ENCODE measurements around the gene ELAVL2.

DNA sequence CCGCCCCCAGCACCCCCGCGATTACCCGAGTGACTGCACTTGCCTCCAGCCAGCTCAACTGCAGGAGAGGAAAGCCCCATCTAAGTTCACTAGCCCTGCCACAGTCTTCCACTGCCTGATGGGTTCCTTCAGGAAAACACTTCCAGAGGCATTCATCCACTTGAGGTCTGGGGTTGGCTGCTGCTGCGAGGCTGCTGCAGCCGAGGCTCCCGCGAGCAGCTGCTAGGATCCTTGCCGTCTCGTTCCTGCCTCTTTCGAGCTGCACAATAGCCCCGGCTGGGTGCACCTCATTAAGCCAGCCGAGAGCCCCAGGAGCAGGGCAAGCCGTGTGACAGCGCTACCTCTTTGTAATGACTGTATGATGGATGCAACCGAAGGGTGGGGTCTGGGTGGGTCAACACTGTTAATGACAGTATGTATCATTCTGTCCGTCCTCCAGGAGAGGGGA, 24.2 kb upstream of the ELAVL2 start:
- TF ChIP-seq, protein P1, sequence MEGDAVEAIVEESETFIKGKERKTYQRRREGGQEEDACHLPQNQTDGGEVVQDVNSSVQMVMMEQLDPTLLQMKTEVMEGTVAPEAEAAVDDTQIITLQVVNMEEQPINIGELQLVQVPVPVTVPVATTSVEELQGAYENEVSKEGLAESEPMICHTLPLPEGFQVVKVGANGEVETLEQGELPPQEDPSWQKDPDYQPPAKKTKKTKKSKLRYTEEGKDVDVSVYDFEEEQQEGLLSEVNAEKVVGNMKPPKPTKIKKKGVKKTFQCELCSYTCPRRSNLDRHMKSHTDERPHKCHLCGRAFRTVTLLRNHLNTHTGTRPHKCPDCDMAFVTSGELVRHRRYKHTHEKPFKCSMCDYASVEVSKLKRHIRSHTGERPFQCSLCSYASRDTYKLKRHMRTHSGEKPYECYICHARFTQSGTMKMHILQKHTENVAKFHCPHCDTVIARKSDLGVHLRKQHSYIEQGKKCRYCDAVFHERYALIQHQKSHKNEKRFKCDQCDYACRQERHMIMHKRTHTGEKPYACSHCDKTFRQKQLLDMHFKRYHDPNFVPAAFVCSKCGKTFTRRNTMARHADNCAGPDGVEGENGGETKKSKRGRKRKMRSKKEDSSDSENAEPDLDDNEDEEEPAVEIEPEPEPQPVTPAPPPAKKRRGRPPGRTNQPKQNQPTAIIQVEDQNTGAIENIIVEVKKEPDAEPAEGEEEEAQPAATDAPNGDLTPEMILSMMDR (conservative IDR thresholded peaks at IDR 0.05; ENCODE audit: low read depth, low read length) = no peak
- TF ChIP-seq MAFK (IDR thresholded peaks at IDR 0.05; ENCODE audit: low read depth, low read length) (no peak), POLR2A (IDR thresholded peaks at IDR 0.05; ENCODE audit: low read depth, low read length) (no peak), RAD21 (IDR thresholded peaks at IDR 0.05; ENCODE audit: low read length) (no peak), MXI1 (IDR thresholded peaks at IDR 0.05; ENCODE audit: borderline replicate concordance, low read depth, low read length) (no peak), CHD1 (IDR thresholded peaks at IDR 0.05; ENCODE audit: low read depth, low read length) (no peak), RCOR1 (IDR thresholded peaks at IDR 0.05; ENCODE audit: insufficient replicate concordance, low read length) (no peak), RFX5 (IDR thresholded peaks at IDR 0.05; ENCODE audit: low read depth, low read length) (no peak), MAZ (IDR thresholded peaks at IDR 0.05; ENCODE audit: borderline replicate concordance, low read depth, low read length) (no peak), CEBPB (IDR thresholded peaks at IDR 0.05; ENCODE audit: low read depth, low read length) (no peak), FOS (IDR thresholded peaks at IDR 0.05; ENCODE audit: low read depth, low read length) (no peak)
- TF ChIP-seq, protein P2, sequence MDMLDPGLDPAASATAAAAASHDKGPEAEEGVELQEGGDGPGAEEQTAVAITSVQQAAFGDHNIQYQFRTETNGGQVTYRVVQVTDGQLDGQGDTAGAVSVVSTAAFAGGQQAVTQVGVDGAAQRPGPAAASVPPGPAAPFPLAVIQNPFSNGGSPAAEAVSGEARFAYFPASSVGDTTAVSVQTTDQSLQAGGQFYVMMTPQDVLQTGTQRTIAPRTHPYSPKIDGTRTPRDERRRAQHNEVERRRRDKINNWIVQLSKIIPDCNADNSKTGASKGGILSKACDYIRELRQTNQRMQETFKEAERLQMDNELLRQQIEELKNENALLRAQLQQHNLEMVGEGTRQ (IDR thresholded peaks at IDR 0.05; ENCODE audit: low read depth, low read length) = no peak
- TF ChIP-seq, protein P3, sequence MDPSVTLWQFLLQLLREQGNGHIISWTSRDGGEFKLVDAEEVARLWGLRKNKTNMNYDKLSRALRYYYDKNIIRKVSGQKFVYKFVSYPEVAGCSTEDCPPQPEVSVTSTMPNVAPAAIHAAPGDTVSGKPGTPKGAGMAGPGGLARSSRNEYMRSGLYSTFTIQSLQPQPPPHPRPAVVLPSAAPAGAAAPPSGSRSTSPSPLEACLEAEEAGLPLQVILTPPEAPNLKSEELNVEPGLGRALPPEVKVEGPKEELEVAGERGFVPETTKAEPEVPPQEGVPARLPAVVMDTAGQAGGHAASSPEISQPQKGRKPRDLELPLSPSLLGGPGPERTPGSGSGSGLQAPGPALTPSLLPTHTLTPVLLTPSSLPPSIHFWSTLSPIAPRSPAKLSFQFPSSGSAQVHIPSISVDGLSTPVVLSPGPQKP (IDR thresholded peaks at IDR 0.05; ENCODE audit: borderline replicate concordance, low read depth, low read length) = no peak
